Hepatic stellate cell (primary cell): ENCODE data around the gene SNX24.

Experiments used
- DNase-seq: peaks from one replicate; pipeline ENCODE4 v3.0.0; 2011; ENCODE audit warnings: low spot score

The SNX24 gene

GRCh38 chr5:122919969-122920368 lies 74.6 kb downstream of the SNX24 start:
- no peak for DNase-seq

GRCh38 chr5:122921826-122922225 lies 76.4 kb downstream of the SNX24 start:
- no peak for DNase-seq

GRCh38 chr5:122924203-122924602 lies 78.8 kb downstream of the SNX24 start:
- no peak for DNase-seq

GRCh38 chr5:122924719-122925395 lies 79.4 kb downstream of the SNX24 start:
- no peak for DNase-seq

GRCh38 chr5:122929001-122929400 lies 83.6 kb downstream of the SNX24 start:
- no peak for DNase-seq

- no peak for DNase-seq
Observed at GRCh38 chr5:122929980-122930379, 84.6 kb downstream of the SNX24 start.

GRCh38 chr5:122933956-122934355 lies 88.5 kb downstream of the SNX24 start:
- DNase-seq, result no peak

GRCh38 chr5:122936088-122936487 lies 90.7 kb downstream of the SNX24 start:
- DNase-seq, result no peak

GRCh38 chr5:122937914-122938313 lies 92.5 kb downstream of the SNX24 start:
- DNase-seq, result no peak

GRCh38 chr5:122940890-122941289 lies 95.5 kb downstream of the SNX24 start:
- DNase-seq, result no peak

- no peak for DNase-seq
Observed at GRCh38 chr5:122941737-122942136, 96.3 kb downstream of the SNX24 start.

- DNase-seq, result peak; percentile 8
Observed at GRCh38 chr5:122942164-122942914, 96.9 kb downstream of the SNX24 start.

- DNase-seq, result no peak
Observed at GRCh38 chr5:122943050-122943698, 97.8 kb downstream of the SNX24 start.

GRCh38 chr5:122944051-122944450 lies 98.6 kb downstream of the SNX24 start:
- no peak for DNase-seq

- no peak for DNase-seq
Observed at GRCh38 chr5:122947372-122947771, 102.0 kb downstream of the SNX24 start.

- DNase-seq, result no peak
Observed at GRCh38 chr5:122947772-122948171, 102.4 kb downstream of the SNX24 start.

- no peak for DNase-seq
Observed at GRCh38 chr5:122948319-122948718, 102.9 kb downstream of the SNX24 start.

- no peak for DNase-seq
Observed at GRCh38 chr5:122951658-122952057, 106.2 kb downstream of the SNX24 start.

- no peak for DNase-seq
Observed at GRCh38 chr5:122954719-122955118, 109.3 kb downstream of the SNX24 start.

GRCh38 chr5:122957457-122957856 lies 112.0 kb downstream of the SNX24 start:
- DNase-seq, result no peak

- no peak for DNase-seq
Observed at GRCh38 chr5:122959740-122960445, 114.5 kb downstream of the SNX24 start.

- DNase-seq, result no peak
Observed at GRCh38 chr5:122963305-122963704, 117.9 kb downstream of the SNX24 start.

GRCh38 chr5:122965111-122965510 lies 119.7 kb downstream of the SNX24 start:
- no peak for DNase-seq
